Right lobe of liver (tissue), 6 donors: ENCODE measurements around the gene GULP1. TPM values are rescaled to one million over a fixed set of nuclear protein-coding genes. Genes with fewer than 3 reads are reported as not detected.

Experiments
- ATAC-seq, 4 donors: fragments of 200-7000 bp; cut with Tn5 transposase; one replicate each; pipeline ENCODE4 v1.9.1; 2020; ENCODE audit warnings: mild to moderate bottlenecking in 4 of 4, moderate library complexity in 4 of 4
- DNase-seq, 3 donors: peaks; one replicate each; pipeline ENCODE4 v3.0.0-alpha.2; 2020
- H3K27ac ChIP-seq, 3 donors: fragments of 200-600 bp; one replicate each; pipeline ENCODE4 v1.8.0; 2022
- H3K27me3 ChIP-seq, 2 donors: fragments of 200-600 bp; one replicate each; pipeline ENCODE4 v1.8.0; 2022
- H3K36me3 ChIP-seq, 4 donors: fragments of 200-600 bp; sonication (generic) in 1 of 4; one replicate each; pipeline versions ENCODE4 v1.5.1 to v1.8.0; 2017 to 2022; ENCODE audit warnings: control low read depth in 1 of 4
- H3K4me1 ChIP-seq, 4 donors: fragments of 200-600 bp; sonication (generic) in 1 of 4; one replicate each; pipeline versions ENCODE4 v1.5.1 to v1.8.0; 2017 to 2022; ENCODE audit warnings: control low read depth in 1 of 4
- H3K4me3 ChIP-seq, 3 donors: fragments of 200-600 bp; one replicate each; pipeline ENCODE4 v1.8.0; 2022
- H3K9me3 ChIP-seq, 4 donors: fragments of 200-600 bp; sonication (generic) in 1 of 4; one replicate each; pipeline versions ENCODE4 v1.5.1 to v1.8.0; 2017 to 2022; ENCODE audit warnings: control low read depth in 1 of 4
- CTCF ChIP-seq, 4 donors: fragments of 200-600 bp in 3 of 4; fragments of 450-650 bp in 1 of 4; IDR thresholded peaks; one replicate each; pipeline versions ENCODE4 v1.5.1 to v1.8.0; 2016 to 2022; ENCODE audit warnings: antibody characterized with exemption in 4 of 4, mild to moderate bottlenecking in 2 of 4
- POLR2A ChIP-seq: fragments of 450-650 bp; IDR thresholded peaks from one replicate; pipeline ENCODE4 v1.6.1; 2017; ENCODE audit warnings: antibody characterized with exemption, mild to moderate bottlenecking
- WGBS: methylation state at CpG from one replicate; pipeline ENCODE4 v1.1.6; 2018; ENCODE audit warnings: low coverage, low lambda C conversion rate; ENCODE audit not compliant: insufficient coverage; ENCODE audit errors: missing lambda C conversion rate; 5-methylcytosine and 5-hydroxymethylcytosine counted together
- intact Hi-C, 2 donors: fragments of 100-400 bp; cut with DNase I; formaldehyde crosslinking; loops; one replicate each; pipeline versions ENCODE4 v1.11.2 to v1.14.1; 2022
- total RNA-seq, 6 experiments: library from RNA; depleted of rRNA in 2 of 6; stranded (reverse); fragments of >200 nt in 2 of 6; fragmentation: NEBNext Ultra II Directional in 3 of 6; extraction: Animal tissue kit (Norgen Biotek cat#: 25700) in 3 of 6; gene quantifications; one replicate each; pipeline versions ENCODE4 v1.1.0 to v1.2.4, GENCODE V29; 2016 to 2023
- donor health status: DM: no; HTN: yes; CAD: no.
- donor health status: DM: no; HTN: no; CAD: no.
- donor health status: DM: no; HTN: no; CAD: no.
- donor health status: DM: no; HTN: yes; CAD: no.
- donor health status: DM: no; HTN: yes; CAD: no.

The GULP1 gene
- total RNA-seq, 6 experiments from 2014 or later: 0.42 to 4.4 (median 0.89) TPM

DNA sequence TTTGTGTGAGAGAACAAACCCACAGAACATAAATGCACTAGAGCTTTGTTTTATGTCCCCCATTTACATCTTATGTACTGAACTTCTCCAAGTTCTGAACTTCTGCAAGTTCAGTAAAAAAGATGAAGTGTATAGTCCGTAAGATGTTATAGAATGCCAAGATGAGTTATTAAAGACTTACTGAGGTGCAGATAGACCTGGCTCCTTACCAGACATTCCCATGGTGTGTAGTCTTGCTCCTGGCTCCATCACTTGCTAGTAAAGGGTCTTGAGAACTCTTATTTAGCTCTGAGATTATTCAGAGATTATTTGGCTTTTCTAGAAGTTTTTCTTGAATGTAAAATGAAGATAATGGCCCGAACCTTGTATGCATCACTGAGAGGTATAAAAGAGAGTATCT, 16.8 kb downstream of the GULP1 start:
- WGBS: 54% methylated on average over 2 of the region's 2 CpGs
- no peak overlapping the region for H3K27ac ChIP-seq
- ATAC-seq (no peak), DNase-seq (no peak)
- H3K9me3 ChIP-seq: no peaks in the 10 kb centered on the region
- no peaks in the 10 kb centered on the region for H3K36me3 ChIP-seq
- H3K4me1 ChIP-seq: no peaks in the 10 kb centered on the region
- TF ChIP-seq POLR2A (no peak), CTCF (IDR thresholded peaks at IDR 0.05) (no peak)
- H3K4me3 ChIP-seq: no peak overlapping the region
- intact Hi-C loops: no loop called here
- no peaks in the 10 kb centered on the region for H3K27me3 ChIP-seq

DNA sequence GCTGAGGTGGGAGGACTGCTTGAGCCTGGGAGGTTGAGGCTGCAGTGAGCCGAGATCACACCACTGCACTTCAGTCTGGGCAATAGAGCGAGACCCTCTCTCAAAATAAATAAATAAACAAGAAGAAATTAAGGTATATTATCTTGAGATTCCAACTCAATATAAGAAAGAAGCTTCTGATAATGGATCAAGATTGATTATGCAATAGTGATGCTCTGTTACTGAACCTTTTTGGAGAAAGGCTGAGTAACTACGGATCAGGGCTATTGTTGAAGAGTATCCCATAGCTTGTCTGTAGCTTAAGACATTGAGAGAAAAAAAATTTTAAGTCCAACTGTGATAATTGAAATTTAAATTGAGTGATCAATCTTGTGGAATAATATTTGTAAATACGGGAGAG, 17.7 kb downstream of the GULP1 start:
- Histone ChIP-seq H3K4me1 (no peaks in the 10 kb centered on the region), H3K4me3 (no peak overlapping the region), H3K27ac (no peak overlapping the region), H3K36me3 (no peaks in the 10 kb centered on the region), H3K9me3 (no peaks in the 10 kb centered on the region), H3K27me3 (no peaks in the 10 kb centered on the region)
- 46% methylated on average over 4 of the region's 4 CpGs for WGBS
- DNase-seq (no peak), ATAC-seq (no peak)
- TF ChIP-seq CTCF (IDR thresholded peaks at IDR 0.05) (no peak), POLR2A (no peak)
- intact Hi-C loops: no loop called here

DNA sequence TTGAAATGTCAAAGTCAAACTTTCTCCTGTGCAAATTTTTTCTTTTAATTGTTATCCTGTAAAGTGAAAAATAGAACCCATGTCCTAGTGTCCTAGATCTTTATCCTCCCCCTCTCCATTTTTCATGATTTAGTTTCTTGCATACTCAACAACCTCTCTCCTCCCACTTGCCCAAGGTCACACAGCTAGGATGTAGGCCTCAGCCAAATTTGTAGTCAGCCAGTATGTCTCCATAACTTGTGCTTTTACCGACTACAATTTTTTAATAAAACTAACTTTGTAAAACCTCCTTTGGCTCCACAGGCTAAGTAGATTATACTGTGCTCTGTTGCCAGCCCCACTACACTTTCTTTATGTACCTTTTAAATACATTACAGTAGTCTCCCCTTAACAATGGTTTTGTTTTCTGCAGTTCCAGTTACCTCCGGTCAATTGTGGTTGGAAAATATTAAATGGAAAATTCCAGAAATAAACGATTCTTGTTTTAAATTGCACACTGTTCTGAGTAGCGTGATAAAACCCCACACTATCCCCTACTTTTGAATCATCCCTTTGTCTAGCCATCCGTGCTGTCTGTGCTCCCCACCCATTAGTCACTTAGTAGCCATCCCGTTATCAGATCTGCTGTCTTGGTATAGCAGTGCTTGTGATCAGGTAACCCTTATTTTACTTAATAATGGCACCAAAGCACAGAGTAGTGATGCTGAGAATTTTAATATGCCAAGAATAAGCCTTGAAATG, 22.8 kb downstream of the GULP1 start:
- WGBS: 75% methylated on average over 6 of the region's 6 CpGs
- TF ChIP-seq CTCF (IDR thresholded peaks at IDR 0.05): no peak
- TF ChIP-seq POLR2A: no peak
- intact Hi-C loops: no loop called here

DNA sequence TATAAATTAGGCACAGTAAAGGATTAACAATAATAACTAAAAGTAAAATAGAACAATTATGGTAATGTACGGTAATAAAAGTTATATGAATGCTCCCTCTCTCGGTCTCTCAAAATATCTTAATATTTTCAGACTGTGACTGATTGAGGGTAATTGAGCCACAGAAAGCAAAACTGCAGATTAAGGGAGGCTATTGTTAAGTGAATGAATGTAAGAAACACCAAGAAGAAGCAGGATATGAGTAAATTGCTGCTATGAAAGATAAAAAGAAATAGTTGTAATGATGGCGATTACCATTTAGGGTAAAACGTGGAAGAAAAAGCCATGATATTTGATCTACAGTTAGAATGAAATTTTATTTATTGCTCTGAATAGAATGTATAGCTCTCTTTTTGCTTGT, 24.1 kb downstream of the GULP1 start:
- Histone ChIP-seq H3K27me3 (no peaks in the 10 kb centered on the region), H3K36me3 (no peaks in the 10 kb centered on the region), H3K4me1 (no peaks in the 10 kb centered on the region), H3K9me3 (no peaks in the 10 kb centered on the region), H3K27ac (no peak overlapping the region), H3K4me3 (no peak overlapping the region)
- intact Hi-C loops: no loop called here
- DNase-seq: no peak
- TF ChIP-seq CTCF (IDR thresholded peaks at IDR 0.05): no peak
- TF ChIP-seq POLR2A: no peak
- no peak for ATAC-seq
- 70% methylated on average over 4 of the region's 4 CpGs for WGBS

More for the DNA sequence above, 22.8 kb downstream of the GULP1 start:
- no peaks in the 10 kb centered on the region for H3K27me3 ChIP-seq
- no peak overlapping the region for H3K4me3 ChIP-seq
- no peaks in the 10 kb centered on the region for H3K4me1 ChIP-seq
- H3K27ac ChIP-seq: no peak overlapping the region
- no peaks in the 10 kb centered on the region for H3K9me3 ChIP-seq
- ATAC-seq: no peak
- H3K36me3 ChIP-seq: no peaks in the 10 kb centered on the region
- DNase-seq: no peak
